ENCODE results near the gene C1orf35.

GRCh38 chr1:228139406-228139930, 36.3 kb upstream of the C1orf35 start:
- TF ChIP-seq CTCF (conservative IDR thresholded peaks at IDR 0.05 in 1 of 2, IDR thresholded peaks at IDR 0.05 in 1 of 2; ENCODE audit: low read depth in 1 of 2, low read length in 2 of 2) (no peak), EZH2 (IDR thresholded peaks at IDR 0.05; ENCODE audit: low read length, missing control alignments) (no peak)
